Left lung (tissue), 10 donors: Measurements from ENCODE around the gene ZFPM1. TPM values are rescaled to one million over a fixed set of nuclear protein-coding genes. Genes with fewer than 3 reads are reported as not detected.

ENCODE experiments used
- ATAC-seq: fragments of 200-7000 bp; cut with Tn5 transposase; one replicate; pipeline ENCODE4 v1.9.1; 2020; ENCODE audit warnings: moderate library complexity
- DNase-seq, 4 donors: peaks; one replicate each; pipeline ENCODE4 v3.0.0-alpha.2; 2013 to 2020
- H3K27ac ChIP-seq, 2 donors: fragments of 200-600 bp; sonication (generic) in 1 of 2; one replicate each; pipeline versions ENCODE4 v1.5.0 to v1.8.0; 2020 to 2021
- H3K27me3 ChIP-seq, 2 donors: fragments of 200-600 bp; sonication (generic) in 1 of 2; one replicate each; pipeline versions ENCODE4 v1.5.0 to v1.8.0; 2020 to 2021
- H3K36me3 ChIP-seq, 2 donors: fragments of 200-600 bp; sonication (generic) in 1 of 2; one replicate each; pipeline versions ENCODE4 v1.5.0 to v1.8.0; 2020 to 2021
- H3K4me1 ChIP-seq, 2 donors: fragments of 200-600 bp; one replicate each; pipeline ENCODE4 v1.8.0; 2021
- H3K4me3 ChIP-seq, 2 donors: fragments of 200-600 bp; sonication (generic) in 1 of 2; one replicate each; pipeline versions ENCODE4 v1.5.0 to v1.8.0; 2020 to 2021; ENCODE audit warnings: mild to moderate bottlenecking in 1 of 2
- H3K9me3 ChIP-seq, 2 donors: fragments of 200-600 bp; sonication (generic) in 1 of 2; one replicate each; pipeline versions ENCODE4 v1.5.0 to v1.8.0; 2020 to 2021
- CTCF ChIP-seq, 2 donors: fragments of 200-600 bp; sonication (generic) in 1 of 2; IDR thresholded peaks; one replicate each; pipeline versions ENCODE4 v1.5.0 to v1.8.0; 2021; ENCODE audit warnings: antibody characterized with exemption in 2 of 2
- intact Hi-C, 2 donors: fragments of 100-400 bp; cut with DNase I; formaldehyde crosslinking; loops; one replicate each; pipeline versions ENCODE4 v1.11.2 to v1.14.2; 2022
- polyA plus RNA-seq, 6 donors: library from polyadenylated mRNA; unstranded; fragments of 120-200 nt; gene quantifications; one replicate each; pipeline ENCODE4 v1.2.1, GENCODE V29; 2013; ENCODE audit not compliant: insufficient read length in 6 of 6
- total RNA-seq, 2 donors: library from RNA; stranded (reverse); fragmentation: NEBNext Ultra II Directional; extraction: Animal tissue kit (Norgen Biotek cat#: 25700); gene quantifications; one replicate each; pipeline ENCODE4 v1.2.1, GENCODE V29; 2021
- donor health status: DM: no; HTN: yes; CAD: no.
- donor health status: DM: no; HTN: no; CAD: no.

Gene ZFPM1
- total and polyA plus RNA-seq, 8 donors: 1.8 to 7.0 (median 3.6) TPM

GRCh38 chr16:88548985-88549384, 95.9 kb downstream of the ZFPM1 start:
- no peak for ATAC-seq
- Histone ChIP-seq H3K4me1 (peaks cover 0 to 6% of the 10 kb centered on the region in 2 donors), H3K27ac (no peak overlapping the region), H3K9me3 (peaks cover 0 to 11% of the 10 kb centered on the region in 2 donors), H3K4me3 (no peak overlapping the region), H3K36me3 (no peaks in the 10 kb centered on the region), H3K27me3 (peaks cover 7 to 63% of the 10 kb centered on the region in 2 donors)
- intact Hi-C loops: no loop called here
- TF ChIP-seq CTCF (IDR thresholded peaks at IDR 0.05): no peak
- no peak for DNase-seq

- peaks cover 7 to 68% of the 10 kb centered on the region in 2 donors for H3K27me3 ChIP-seq
- H3K4me3 ChIP-seq: no peak overlapping the region
- no peak overlapping the region for H3K27ac ChIP-seq
- H3K9me3 ChIP-seq: peaks cover 0 to 4% of the 10 kb centered on the region in 2 donors
- H3K36me3 ChIP-seq: no peaks in the 10 kb centered on the region
- TF ChIP-seq CTCF (IDR thresholded peaks at IDR 0.05): no peak
- peaks cover 0 to 6% of the 10 kb centered on the region in 2 donors for H3K4me1 ChIP-seq
- no peak for DNase-seq
- no peak for ATAC-seq
- intact Hi-C loops: no loop called here
These were observed 96.7 kb downstream of the ZFPM1 start for GRCh38 chr16:88549671-88550245.

- intact Hi-C loops: no loop called here
- no peak overlapping the region for H3K4me3 ChIP-seq
These were observed 97.2 kb downstream of the ZFPM1 start for GRCh38 chr16:88550246-88550661.

GRCh38 chr16:88552166-88552565, 99.1 kb downstream of the ZFPM1 start:
- no peak overlapping the region for H3K27ac ChIP-seq
- ATAC-seq: no peak
- no peak overlapping the region for H3K4me3 ChIP-seq
- peaks cover 7 to 69% of the 10 kb centered on the region in 2 donors for H3K27me3 ChIP-seq
- intact Hi-C loops: no loop called here
- no peaks in the 10 kb centered on the region for H3K36me3 ChIP-seq
- DNase-seq: peak in 1 of 4 donors; percentile 62
- no peak for TF ChIP-seq CTCF (IDR thresholded peaks at IDR 0.05)
- peaks cover 0 to 6% of the 10 kb centered on the region in 2 donors for H3K4me1 ChIP-seq
- H3K9me3 ChIP-seq: no peaks in the 10 kb centered on the region

More at GRCh38 chr16:88550246-88550661, 97.2 kb downstream of the ZFPM1 start:
- DNase-seq (no peak), ATAC-seq (no peak)
- H3K27ac ChIP-seq: no peak overlapping the region
- no peaks in the 10 kb centered on the region for H3K36me3 ChIP-seq
- peaks cover 7 to 68% of the 10 kb centered on the region in 2 donors for H3K27me3 ChIP-seq
- no peak for TF ChIP-seq CTCF (IDR thresholded peaks at IDR 0.05)
- no peaks in the 10 kb centered on the region for H3K9me3 ChIP-seq
- H3K4me1 ChIP-seq: peaks cover 0 to 6% of the 10 kb centered on the region in 2 donors

- no peak for ATAC-seq
- peaks cover 7 to 72% of the 10 kb centered on the region in 2 donors for H3K27me3 ChIP-seq
These were observed 99.7 kb downstream of the ZFPM1 start for GRCh38 chr16:88552815-88553214.

More at GRCh38 chr16:88552815-88553214, 99.7 kb downstream of the ZFPM1 start:
- Histone ChIP-seq H3K4me1 (peaks cover 0 to 6% of the 10 kb centered on the region in 2 donors), H3K9me3 (no peaks in the 10 kb centered on the region), H3K4me3 (no peak overlapping the region), H3K27ac (no peak overlapping the region), H3K36me3 (no peaks in the 10 kb centered on the region)
- peak in 1 of 4 donors; percentile 47 for DNase-seq
- intact Hi-C loops: no loop called here
- no peak for TF ChIP-seq CTCF (IDR thresholded peaks at IDR 0.05)
